ENCODE data around the gene FA2H.

FA2H gene

GRCh38 chr16:74721716-74722115 is 52.9 kb downstream of the FA2H start:
- no peak for DNase-seq

DNA sequence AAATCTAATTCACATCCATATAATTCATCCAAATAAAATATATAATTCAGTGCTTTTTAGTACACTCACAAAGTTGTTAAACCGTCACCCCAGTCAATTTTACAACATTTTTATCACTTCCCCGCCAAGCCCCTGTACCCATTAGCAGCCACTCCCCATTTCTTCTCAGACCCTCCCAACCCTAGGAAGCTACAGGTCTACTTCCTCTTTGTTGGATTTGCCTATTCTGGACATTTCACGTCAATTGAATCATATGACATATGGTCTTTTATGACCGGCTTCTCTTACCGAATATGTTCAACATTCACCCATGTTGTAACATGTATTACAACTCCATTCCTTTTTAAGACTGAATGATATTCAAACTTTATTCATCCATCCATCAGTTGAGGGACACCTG is 54.0 kb downstream of the FA2H start:
- DNase-seq: no peak

DNA sequence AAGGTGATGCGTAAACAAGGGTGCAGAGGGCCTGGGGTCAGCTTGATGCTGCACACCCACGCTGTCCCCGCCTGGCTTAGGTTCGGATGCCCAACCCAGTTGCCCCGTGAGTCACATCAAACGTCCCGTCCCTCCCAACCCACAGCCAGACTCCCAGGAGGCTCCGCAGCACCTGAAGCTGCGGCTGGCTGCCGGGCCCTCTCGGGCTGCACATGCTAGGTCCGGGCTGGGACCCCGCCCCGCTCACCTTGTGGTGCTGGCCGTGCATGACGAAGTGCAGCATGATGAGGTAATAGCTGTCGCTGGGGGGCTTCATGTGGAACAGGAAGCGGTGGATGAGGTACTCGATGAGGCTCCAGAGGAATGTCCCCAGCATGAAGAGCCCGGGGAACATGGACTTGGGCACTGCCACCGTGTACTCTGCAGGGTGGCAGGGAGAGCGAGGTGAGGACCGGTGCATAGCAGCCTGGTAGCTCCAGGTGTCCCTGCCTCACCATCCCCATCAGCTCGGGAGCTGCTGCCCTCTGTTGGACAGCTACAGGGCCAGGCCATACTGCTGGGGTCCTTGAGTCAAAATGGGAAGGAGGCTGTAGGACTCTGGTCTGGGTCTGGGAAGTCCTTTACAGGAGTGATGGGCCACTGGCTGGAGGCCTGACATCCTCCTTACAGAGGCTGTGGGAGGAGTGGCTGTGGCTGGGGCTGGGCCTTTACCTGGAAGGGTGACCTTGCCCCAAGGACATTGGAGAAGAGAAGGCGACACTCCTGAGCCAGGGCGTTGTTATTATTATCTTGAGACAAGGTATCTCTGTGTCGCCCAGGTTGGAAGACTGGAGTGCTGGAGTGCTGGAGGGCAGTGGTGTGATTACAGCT is 55.6 kb downstream of the FA2H start:
- no peak for DNase-seq

DNA sequence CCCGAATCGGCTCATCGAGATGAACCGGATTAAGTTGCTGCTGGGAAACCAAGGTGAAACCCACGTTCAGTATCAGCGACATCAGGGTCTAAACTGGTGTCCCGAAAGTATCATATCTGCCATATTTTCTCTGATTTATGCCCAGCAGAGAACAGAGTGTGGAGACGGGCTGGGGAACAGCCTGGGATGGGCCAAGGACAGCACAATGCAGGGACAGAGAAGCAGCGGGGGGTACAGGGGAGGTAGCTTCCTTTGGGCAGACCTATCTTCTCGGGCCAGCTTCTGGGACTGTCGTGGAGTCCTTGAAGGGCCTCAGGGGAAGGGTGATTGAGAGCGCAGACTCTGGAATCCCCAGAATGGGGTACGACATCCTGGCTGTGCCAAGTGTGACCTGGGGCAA is 56.5 kb downstream of the FA2H start:
- DNase-seq: no peak

DNA sequence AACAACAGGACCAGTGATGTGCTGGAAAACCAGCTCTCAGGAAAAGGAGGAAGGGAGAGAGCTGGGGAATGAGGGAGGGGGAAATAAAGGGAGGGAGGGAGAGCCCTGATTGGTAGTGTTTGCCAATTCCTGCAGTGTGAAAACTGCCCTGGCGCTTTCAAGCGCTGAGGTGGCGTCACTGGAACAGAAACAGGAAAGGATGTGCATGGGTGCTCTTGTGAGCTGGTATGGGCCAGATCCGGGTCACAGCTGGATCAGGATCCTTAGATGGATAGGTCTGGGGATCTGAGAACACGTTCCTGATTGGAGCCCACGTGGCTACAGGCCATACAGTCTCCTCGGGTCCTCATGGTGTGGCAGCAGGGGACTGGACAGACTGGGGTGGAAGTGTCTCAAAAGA is 57.3 kb downstream of the FA2H start:
- DNase-seq: no peak

- DNase-seq: no peak
Measured at GRCh38 chr16:74716355-74716754, 58.3 kb downstream of the FA2H start.

DNA sequence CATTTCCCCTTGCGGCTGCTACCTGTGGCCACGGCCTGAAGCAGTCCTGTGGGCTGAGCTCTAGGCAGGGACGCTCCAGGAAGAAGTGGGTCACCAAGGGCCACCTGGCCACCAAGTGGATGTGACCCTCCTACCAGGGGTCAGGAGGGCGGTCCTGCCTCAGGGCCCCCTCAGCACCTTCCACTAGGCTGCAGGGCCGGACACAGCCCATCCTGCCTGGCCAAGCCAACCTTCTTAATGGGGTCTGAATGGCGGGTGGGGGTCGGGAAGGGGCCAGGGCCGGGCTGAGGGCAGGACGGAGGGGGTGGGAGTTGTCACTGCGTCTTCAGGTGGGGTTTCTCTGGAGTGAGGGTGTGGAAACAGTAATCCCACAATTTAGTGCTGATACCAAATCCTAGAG is 60.7 kb downstream of the FA2H start:
- DNase-seq: no peak

GRCh38 chr16:74713325-74713724 is 61.3 kb downstream of the FA2H start:
- DNase-seq: no peak

GRCh38 chr16:74711938-74712337 is 62.7 kb downstream of the FA2H start:
- DNase-seq: no peak

GRCh38 chr16:74710401-74710800 is 64.2 kb downstream of the FA2H start:
- DNase-seq: no peak

GRCh38 chr16:74709441-74709877 is 65.2 kb downstream of the FA2H start:
- peak; percentile 81 for DNase-seq

DNA sequence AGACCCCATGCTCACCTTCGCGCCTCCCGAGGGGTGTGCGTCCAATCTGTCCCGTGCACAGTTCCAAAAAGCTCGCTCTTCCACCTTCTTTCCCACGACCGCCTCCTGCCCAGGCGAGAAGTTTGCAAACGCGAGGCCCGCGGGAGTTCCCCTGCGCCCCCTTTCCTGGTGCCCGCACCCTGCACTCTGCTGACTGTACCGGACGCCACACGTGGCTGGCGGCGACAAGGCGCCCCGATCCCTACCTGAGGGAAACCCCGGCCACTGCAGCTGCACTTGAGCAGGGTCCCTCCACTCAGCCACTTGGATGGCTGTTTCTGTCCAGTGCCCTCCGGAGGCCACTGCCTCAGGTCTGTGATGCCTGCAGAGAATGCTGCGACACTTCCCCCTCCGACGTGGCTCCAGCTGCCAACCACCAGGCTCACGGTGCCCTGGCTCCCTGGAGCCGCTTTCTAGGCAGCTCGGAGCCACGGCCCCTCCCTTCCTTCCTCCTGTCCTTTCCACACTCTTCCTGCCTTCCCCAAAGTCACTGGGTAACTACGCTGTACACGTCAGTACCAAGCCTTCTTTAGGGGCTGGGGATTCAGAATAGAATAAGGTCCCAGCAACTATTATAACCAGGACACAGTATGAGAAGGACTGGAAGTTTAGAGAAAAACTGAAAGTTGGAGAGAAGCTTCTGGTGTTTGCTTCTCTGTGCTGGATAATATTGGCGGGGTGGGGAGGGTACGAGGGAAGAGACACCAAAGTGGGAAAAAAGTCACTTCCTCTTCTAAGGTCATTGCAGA is 74.0 kb downstream of the FA2H start, which contains the start of gene MLKL:
Gene MLKL (minus strand): TSS at position 425 of the 788 bp plus-strand sequence. CDS start 5,105 bp downstream, outside the sequence.
- peak; percentile 48 for DNase-seq

- peak; percentile 10 for DNase-seq
Measured at GRCh38 chr16:74700116-74700437, 74.5 kb downstream of the FA2H start.

- DNase-seq: no peak
Measured at GRCh38 chr16:74699666-74700065, 75.0 kb downstream of the FA2H start.

DNA sequence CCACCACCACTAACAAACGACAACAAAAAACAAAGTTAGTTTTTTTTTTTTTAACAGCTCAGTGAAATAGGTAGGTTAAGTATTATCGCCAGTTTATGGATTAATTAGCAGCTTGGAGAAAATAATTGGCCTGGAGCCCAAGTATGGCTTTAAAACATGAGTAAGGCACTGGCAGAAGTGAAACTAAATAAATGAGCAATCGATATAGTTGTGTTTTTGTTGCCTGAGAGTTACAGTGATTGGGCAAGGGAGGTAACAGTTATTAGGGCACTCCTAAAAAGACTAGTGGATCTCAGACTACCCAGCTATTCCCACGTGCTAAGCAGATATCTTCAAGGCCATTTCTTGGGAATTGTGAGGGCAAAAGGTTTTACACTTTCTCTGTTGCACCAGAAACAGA is 76.4 kb downstream of the FA2H start:
- DNase-seq: no peak

DNA sequence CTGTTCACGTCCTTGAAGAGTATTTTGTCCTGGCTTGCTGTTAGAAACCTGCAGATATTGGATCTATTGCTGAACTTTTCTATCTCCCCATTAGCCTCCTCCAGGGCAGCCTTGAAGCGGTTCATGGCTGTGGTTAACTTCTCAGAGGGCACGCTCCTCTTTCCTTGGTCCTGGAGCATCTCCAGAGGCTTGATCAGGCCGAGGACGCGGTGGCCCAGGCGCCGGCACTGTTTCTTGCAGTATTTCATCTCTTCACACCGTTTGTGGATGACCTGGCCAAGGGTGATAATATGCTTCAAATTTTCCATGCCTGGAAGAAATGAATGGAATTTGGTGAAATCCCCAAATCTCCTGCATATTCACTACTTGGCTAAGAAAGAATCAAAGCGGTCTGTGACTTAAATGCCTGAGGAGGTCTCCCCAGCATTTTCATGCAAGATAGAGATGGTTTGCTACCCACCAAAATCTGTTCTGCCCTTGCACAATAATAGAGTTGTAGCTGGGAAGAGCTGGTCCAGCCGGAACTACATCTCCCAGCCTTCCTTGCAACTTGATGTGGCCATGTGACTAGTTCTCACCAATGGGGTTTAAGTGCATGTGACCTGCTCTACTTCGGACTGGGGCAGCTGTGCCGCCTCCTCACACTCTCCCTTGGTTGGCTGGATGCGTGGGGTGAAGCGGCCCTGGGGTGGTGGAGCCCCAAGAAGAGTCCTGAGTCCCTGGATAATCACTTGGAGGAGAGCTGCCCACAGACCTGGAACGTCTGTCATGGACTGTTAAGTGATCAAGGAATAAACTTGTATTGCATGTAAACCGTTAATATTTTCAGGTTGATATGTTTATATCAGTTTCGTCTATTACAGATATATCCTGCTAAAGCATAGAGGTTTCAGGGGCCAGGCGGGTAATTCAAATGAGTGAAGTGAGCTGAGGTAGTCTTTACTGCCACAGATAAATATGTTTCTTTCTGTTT is 78.9 kb downstream of the FA2H start:
- DNase-seq: peak; percentile 53

GRCh38 chr16:74691093-74691855 is 83.3 kb downstream of the FA2H start:
- no peak for DNase-seq

DNA sequence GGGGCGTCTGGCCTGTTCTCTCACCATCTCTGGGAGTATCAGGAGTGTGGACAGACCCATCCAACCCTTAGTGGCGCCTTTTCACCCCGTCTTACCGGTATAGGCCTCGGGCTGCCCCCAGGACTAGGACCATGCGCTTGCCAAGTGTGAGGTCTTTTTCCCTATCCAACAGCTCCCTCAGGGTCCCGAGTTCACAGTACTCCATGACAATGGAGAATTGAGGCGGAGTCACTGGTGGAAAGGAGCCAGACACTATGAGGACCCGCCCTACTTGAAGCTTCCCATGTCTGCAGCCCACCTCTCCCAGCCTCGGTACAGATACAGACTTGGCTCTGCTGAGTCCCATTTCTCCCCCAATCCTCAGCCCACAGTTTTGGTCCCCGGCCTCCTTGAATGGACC is 92.1 kb downstream of the FA2H start:
- DNase-seq: no peak

DNA sequence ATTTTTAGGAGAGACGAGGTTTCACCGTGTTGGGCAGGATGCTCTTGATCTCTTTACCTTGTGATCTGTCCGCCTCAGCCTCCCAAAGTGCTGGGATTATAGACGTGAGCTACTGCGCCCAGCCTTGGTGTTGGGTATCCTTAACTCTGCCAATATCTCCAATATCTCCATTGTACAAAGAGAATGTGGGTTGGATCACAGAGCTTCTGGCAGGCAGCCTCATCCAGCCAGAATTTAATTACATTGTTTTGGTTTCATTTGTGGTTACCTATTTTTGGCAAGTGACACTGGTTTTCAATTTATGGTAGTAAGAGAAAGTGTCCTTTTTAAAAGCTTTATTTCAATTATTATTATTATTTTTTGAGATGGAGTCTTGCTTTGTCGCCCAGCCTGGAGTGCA is 93.9 kb downstream of the FA2H start:
- DNase-seq: no peak

DNA sequence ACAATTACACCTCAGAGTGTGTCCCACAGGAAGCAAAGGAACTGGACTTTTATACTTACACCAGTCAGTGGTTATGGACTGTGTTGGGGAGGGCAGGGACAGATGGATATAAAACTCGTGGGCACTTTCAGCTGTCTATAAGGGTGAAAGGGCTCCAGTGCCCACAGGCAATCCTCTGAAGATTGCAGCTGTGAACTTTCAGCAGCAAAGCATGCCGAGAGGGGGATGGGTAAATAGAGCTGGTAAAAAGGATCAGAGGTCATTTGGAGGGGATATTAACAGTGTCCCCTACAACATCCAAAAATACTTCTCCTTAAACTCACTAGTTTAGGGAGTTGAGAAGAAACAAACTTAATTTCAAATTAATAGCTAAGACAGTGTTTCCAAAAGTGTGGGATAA is 94.6 kb downstream of the FA2H start:
- DNase-seq: no peak

GRCh38 chr16:74677868-74678267 is 96.8 kb downstream of the FA2H start:
- no peak for DNase-seq

DNA sequence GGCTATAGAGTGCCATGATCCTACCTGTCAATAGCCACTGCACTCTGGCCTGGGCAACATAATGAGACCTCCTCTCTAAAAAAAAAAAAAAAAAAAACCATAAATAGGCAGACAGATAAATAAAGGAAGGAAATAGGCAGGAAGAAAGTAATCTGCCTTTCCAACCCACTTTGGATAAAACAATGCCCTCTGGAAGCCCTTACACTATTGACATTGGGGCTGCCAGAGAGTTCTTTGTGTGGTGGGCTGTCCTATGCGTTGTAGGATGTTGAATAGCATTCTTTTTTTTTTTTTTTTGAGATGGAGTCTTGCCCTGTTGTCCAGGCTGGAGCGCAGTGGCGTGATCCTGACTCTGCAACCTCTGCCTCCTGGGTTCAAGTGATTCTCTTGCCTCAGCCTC is 100.7 kb downstream of the FA2H start:
- DNase-seq: no peak

Data from activated CD4-positive, alpha-beta T cell treated with anti-CD3 and anti-CD28 coated beads, Interleukin-2, amount 50 U/mL, for 1 hour (primary cell).